SK-N-MC (cell line): Measurements from ENCODE around the gene ZC2HC1C.

Source experiments
- DNase-seq: peaks from one replicate; pipeline ENCODE4 v3.0.0-alpha.2; 2011; ENCODE audit warnings: low read depth, low spot score
- H3K27ac ChIP-seq: fragments of 200-600 bp; sonication (generic); 2 replicates; pipeline ENCODE4 v1.5.1; 2016; ENCODE audit warnings: mixed run types
- H3K36me3 ChIP-seq: fragments of 200-600 bp; sonication (generic); 2 replicates; pipeline ENCODE4 v1.6.1; 2017; ENCODE audit warnings: antibody characterized with exemption, low read length, mixed read lengths; ENCODE audit not compliant: insufficient read depth
- H3K4me3 ChIP-seq: fragments of 200-600 bp; sonication (generic); 2 replicates; pipeline ENCODE4 v1.5.1; 2016
- H3K9ac ChIP-seq: fragments of 200-600 bp; sonication (generic); 2 replicates; pipeline ENCODE4 v1.8.0; 2017; ENCODE audit warnings: mixed run types, mixed read lengths; ENCODE audit not compliant: insufficient read length
- H3K9me3 ChIP-seq: fragments of 200-600 bp; sonication (generic); 2 replicates; pipeline ENCODE4 v1.6.1; 2017; ENCODE audit warnings: low read depth, mild to moderate bottlenecking, antibody characterized with exemption, low read length, moderate library complexity, mixed read lengths
- EZH2 ChIP-seq: fragments of 200-600 bp; sonication (generic); IDR thresholded peaks from one replicate; pipeline ENCODE4 v1.6.1; 2017; ENCODE audit warnings: antibody characterized with exemption
- FOXP2 ChIP-seq: optimal IDR thresholded peaks from 2 replicates; pipeline ENCODE3; 2011; ENCODE audit warnings: mild to moderate bottlenecking, moderate library complexity; ENCODE audit not compliant: insufficient read depth; ENCODE audit errors: extremely low read length, control extremely low read depth
- POLR2AphosphoS5 ChIP-seq: IDR thresholded peaks from 2 replicates; pipeline ENCODE4 v1.6.1; 2012; ENCODE audit warnings: mild to moderate bottlenecking, low read depth, low read length, borderline replicate concordance

ZC2HC1C gene

GRCh38 chr14:75092698-75093097, 23.3 kb downstream of the ZC2HC1C start:
- TF ChIP-seq EZH2 (no peak), FOXP2 (no peak)
- Histone ChIP-seq H3K36me3 (peaks cover 32% of the 10 kb centered on the region), H3K9ac (peak overlapping the region; percentile 3), H3K27ac (peak overlapping the region; percentile 49; the same call in 1 of the 2 replicates), H3K4me3 (no peak overlapping the region), H3K9me3 (no peaks in the 10 kb centered on the region)
- no peak for DNase-seq

GRCh38 chr14:75094896-75095295, 25.5 kb downstream of the ZC2HC1C start:
- no peak for TF ChIP-seq FOXP2
- no peak for TF ChIP-seq EZH2
- Histone ChIP-seq H3K9me3 (no peaks in the 10 kb centered on the region), H3K9ac (no peak overlapping the region), H3K4me3 (no peak overlapping the region), H3K27ac (no peak overlapping the region), H3K36me3 (peaks cover 30% of the 10 kb centered on the region)
- DNase-seq, result no peak

GRCh38 chr14:75095690-75096089, 26.2 kb downstream of the ZC2HC1C start:
- Histone ChIP-seq H3K27ac (no peak overlapping the region), H3K9me3 (no peaks in the 10 kb centered on the region), H3K4me3 (no peak overlapping the region), H3K36me3 (peaks cover 34% of the 10 kb centered on the region), H3K9ac (no peak overlapping the region)
- DNase-seq, result no peak
- no peak for TF ChIP-seq POLR2AphosphoS5
- no peak for TF ChIP-seq FOXP2
- no peak for TF ChIP-seq EZH2

GRCh38 chr14:75096959-75097358, 27.5 kb downstream of the ZC2HC1C start:
- Histone ChIP-seq H3K9me3 (no peaks in the 10 kb centered on the region), H3K9ac (no peak overlapping the region), H3K4me3 (no peak overlapping the region), H3K27ac (no peak overlapping the region), H3K36me3 (peaks cover 34% of the 10 kb centered on the region)
- TF ChIP-seq POLR2AphosphoS5 (no peak), FOXP2 (no peak), EZH2 (no peak)
- DNase-seq, result no peak

- Histone ChIP-seq H3K9ac (no peak overlapping the region), H3K4me3 (no peak overlapping the region), H3K9me3 (no peaks in the 10 kb centered on the region), H3K27ac (no peak overlapping the region), H3K36me3 (peaks cover 34% of the 10 kb centered on the region)
- no peak for DNase-seq
- TF ChIP-seq FOXP2 (no peak), EZH2 (no peak), POLR2AphosphoS5 (no peak)
Measured at GRCh38 chr14:75098212-75098611, 28.8 kb downstream of the ZC2HC1C start.

- no peak overlapping the region for H3K27ac ChIP-seq
- no peak for DNase-seq
- H3K9ac ChIP-seq, result no peak overlapping the region
- peaks cover 33% of the 10 kb centered on the region for H3K36me3 ChIP-seq
- no peak for TF ChIP-seq FOXP2
- TF ChIP-seq EZH2, result no peak
- TF ChIP-seq POLR2AphosphoS5, result no peak
- H3K9me3 ChIP-seq, result no peaks in the 10 kb centered on the region
- no peak overlapping the region for H3K4me3 ChIP-seq
Measured at GRCh38 chr14:75098682-75099081, 29.2 kb downstream of the ZC2HC1C start.

GRCh38 chr14:75101491-75101890, 32.0 kb downstream of the ZC2HC1C start:
- no peak for DNase-seq
- H3K4me3 ChIP-seq, result no peak overlapping the region
- TF ChIP-seq EZH2 (no peak), FOXP2 (no peak), POLR2AphosphoS5 (no peak)
- H3K27ac ChIP-seq, result no peak overlapping the region
- no peaks in the 10 kb centered on the region for H3K9me3 ChIP-seq
- H3K9ac ChIP-seq, result no peak overlapping the region
- H3K36me3 ChIP-seq, result peaks cover 31% of the 10 kb centered on the region

GRCh38 chr14:75107186-75107585, 37.7 kb downstream of the ZC2HC1C start:
- Histone ChIP-seq H3K9ac (no peak overlapping the region), H3K9me3 (no peaks in the 10 kb centered on the region), H3K36me3 (peaks cover 42% of the 10 kb centered on the region; the same call in 1 of the 2 replicates), H3K27ac (no peak overlapping the region), H3K4me3 (no peak overlapping the region)
- TF ChIP-seq EZH2 (no peak), FOXP2 (no peak), POLR2AphosphoS5 (no peak)
- no peak for DNase-seq

GRCh38 chr14:75109877-75110276, 40.4 kb downstream of the ZC2HC1C start:
- TF ChIP-seq FOXP2 (no peak), POLR2AphosphoS5 (no peak), EZH2 (no peak)
- no peak for DNase-seq
- H3K36me3 ChIP-seq, result peaks cover 61% of the 10 kb centered on the region; the same call in 1 of the 2 replicates

More at GRCh38 chr14:75109877-75110276, 40.4 kb downstream of the ZC2HC1C start:
- no peaks in the 10 kb centered on the region for H3K9me3 ChIP-seq
- no peak overlapping the region for H3K4me3 ChIP-seq
- H3K27ac ChIP-seq, result no peak overlapping the region
- no peak overlapping the region for H3K9ac ChIP-seq
